Activated T-cell treated with anti-CD3 and anti-CD28 coated beads, Interleukin-2, amount 50 U/mL, for 48 hours (primary cell): ENCODE data around the gene HNRNPL.
A peak's percentile ranks its signal among the peaks of the same experiment; 100 is the strongest.
"Not testable (repeated sequence)": the region's sequence is repeated elsewhere in the genome, so short reads cannot be mapped to it uniquely, and the experiment has no call there.

Experiments used
- DNase-seq, 2 experiments: peaks; one replicate each; pipeline ENCODE4 v3.0.0-alpha.2; 2020

Gene HNRNPL

GRCh38 chr19:38869160-38869835 lies 19.5 kb upstream of the HNRNPL start:
- DNase-seq: peak; percentile 52 to 67

GRCh38 chr19:38868551-38868950 lies 18.8 kb upstream of the HNRNPL start:
- DNase-seq: no peak

- no peak for DNase-seq
These were observed 17.5 kb upstream of the HNRNPL start for GRCh38 chr19:38867171-38867780.

- DNase-seq: no peak
These were observed 12.7 kb upstream of the HNRNPL start for GRCh38 chr19:38862321-38863059.

- DNase-seq: no peak
These were observed 11.6 kb upstream of the HNRNPL start for GRCh38 chr19:38861368-38861767.

GRCh38 chr19:38859631-38860204 lies 9.9 kb upstream of the HNRNPL start:
- DNase-seq: not testable (repeated sequence)

- DNase-seq: no peak
These were observed 7.0 kb upstream of the HNRNPL start for GRCh38 chr19:38856813-38857212.

GRCh38 chr19:38855751-38856150 lies 6.0 kb upstream of the HNRNPL start:
- DNase-seq: not testable (repeated sequence)

- DNase-seq: not testable (repeated sequence)
These were observed 5.2 kb upstream of the HNRNPL start for GRCh38 chr19:38854961-38855360.

- DNase-seq: no peak
These were observed 3.4 kb upstream of the HNRNPL start for GRCh38 chr19:38853214-38853613.

GRCh38 chr19:38852231-38853044 lies 2.7 kb upstream of the HNRNPL start:
- DNase-seq: peak; percentile 78 to 80

GRCh38 chr19:38851622-38852230 lies 1.9 kb upstream of the HNRNPL start:
- DNase-seq: peak; percentile 91 to 93

GRCh38 chr19:38850976-38851621 lies 1.3 kb upstream of the HNRNPL start:
- DNase-seq: peak in 1 of 2 experiments; percentile 72

GRCh38 chr19:38850436-38850975 lies 720 bp upstream of the HNRNPL start:
- DNase-seq: peak in 1 of 2 experiments; percentile 99

- DNase-seq: peak; percentile 99
These were observed 483 bp downstream of the HNRNPL start for GRCh38 chr19:38849147-38849859.

GRCh38 chr19:38848299-38849146 lies 1.3 kb downstream of the HNRNPL start:
- peak in 1 of 2 experiments; percentile 40 for DNase-seq

- no peak for DNase-seq
These were observed 3.7 kb downstream of the HNRNPL start for GRCh38 chr19:38846097-38846496.

- no peak for DNase-seq
These were observed 4.3 kb downstream of the HNRNPL start for GRCh38 chr19:38845374-38846024.

GRCh38 chr19:38844093-38844686 lies 5.6 kb downstream of the HNRNPL start:
- DNase-seq: no peak
